GDM1 (cell line): Measurements from ENCODE around the gene TIGD1.

Experiments
- DNase-seq: peaks from one replicate; lab custom pipeline; 2025; lab: John Stamatoyannopoulos, UW

The TIGD1 gene

DNA sequence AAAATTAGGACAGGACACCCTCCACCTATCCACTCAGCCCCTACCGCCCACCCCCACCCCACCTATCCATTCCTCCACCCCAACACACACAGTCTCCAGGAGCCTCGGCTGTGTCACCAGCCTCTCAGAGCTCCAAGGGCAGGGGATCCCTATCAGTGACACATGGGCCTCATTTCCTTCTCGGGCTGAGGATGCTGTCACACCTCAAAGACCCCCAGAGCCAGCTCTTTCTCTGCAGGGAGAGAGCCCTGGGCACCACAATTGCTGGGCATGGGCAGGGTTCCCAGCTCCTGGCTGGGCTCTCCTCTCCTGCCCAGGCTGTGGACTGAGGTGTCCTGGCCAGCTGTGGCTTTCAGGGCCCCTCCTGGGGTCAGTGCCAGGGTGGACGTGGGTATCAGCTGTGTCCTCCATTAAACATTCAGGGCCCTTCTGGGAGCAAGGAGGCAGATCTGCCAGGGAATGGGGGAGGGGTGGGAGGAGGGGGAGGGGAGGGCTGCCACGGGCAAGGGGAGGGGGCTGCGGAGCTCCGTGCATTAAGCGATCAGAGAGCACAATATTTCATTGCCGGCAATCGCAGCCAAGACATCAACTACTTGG, 48.5 kb downstream of the TIGD1 start:
- no peak for DNase-seq

DNA sequence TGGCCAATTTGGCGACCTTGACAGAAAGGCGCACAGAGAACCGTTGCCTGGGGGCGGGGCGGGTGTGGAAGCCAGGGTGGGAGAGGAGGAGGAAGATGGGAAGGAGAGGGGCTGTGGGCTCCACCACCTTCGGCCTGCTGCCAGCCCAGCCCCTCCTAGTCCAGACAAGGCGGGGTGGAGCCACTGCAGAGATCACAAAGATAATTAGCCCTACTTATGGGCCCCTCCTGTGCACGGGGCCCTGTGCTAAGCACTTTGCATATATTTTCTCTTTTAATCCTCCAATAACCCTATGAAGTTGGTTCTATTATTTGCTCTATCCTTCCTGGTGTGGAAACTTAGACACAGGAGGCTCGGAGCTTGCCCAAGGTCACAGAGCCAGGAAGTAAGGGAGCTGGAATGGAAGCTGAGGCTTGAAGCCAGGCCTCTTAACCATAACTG, 49.0 kb downstream of the TIGD1 start:
- DNase-seq = no peak

DNA sequence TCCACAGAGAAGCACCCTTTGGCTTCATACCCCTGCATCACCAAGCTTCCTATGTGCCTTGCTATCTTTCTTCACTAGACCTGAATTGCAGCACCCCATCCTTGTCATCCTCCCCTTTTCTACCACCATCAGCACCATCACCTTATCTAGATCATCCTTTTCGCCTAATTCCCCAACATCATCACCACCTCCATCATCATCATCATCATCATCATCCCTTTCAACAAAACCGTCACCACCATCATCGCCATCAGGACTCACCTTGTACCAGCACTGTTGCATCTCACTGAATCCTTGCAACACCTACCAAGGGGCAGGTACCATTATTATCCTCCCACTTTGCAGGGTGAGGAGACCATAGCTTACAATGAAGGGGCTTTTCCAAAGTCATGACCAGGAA, 51.9 kb downstream of the TIGD1 start:
- DNase-seq = no peak
